ENCODE results near the gene EBI3.

Gene EBI3

DNA sequence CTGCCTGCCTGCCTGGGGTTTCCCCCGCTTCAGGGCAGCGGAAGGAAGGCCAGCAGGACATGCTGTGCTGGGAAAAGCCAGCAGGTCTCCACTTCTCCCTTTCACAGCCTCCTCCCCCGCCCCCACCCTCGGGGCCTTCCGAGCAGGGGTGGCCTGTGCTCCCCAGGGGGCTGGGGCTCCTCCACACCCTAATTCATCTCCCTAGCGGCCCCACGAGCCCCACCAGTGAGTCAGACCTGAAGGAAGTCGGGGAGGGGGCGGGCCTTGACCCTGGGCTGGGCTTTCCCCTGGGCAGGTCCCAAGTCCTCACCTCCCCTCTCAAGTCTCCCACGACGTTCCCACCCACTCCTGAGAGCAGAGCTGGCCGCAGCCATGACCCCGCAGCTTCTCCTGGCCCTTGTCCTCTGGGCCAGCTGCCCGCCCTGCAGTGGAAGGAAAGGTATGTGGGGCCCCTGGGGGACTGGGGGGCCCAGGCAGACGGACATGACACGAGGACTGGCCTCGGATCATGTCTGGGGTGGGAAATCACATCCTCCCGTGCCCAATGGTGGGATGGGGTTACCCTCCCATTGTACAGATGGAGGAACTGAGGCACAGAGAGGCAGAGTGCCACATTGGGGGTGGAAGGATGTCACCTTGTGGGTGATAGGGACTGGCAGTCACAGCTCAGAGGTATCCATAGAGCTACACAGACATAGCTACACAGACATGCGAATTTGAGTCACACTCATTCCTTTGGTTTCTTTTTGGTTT lies at the start of gene EBI3:
Gene EBI3, plus strand, starts transcription at position 345 of the 753 bp plus-strand sequence. Its CDS starts 28 bp downstream, at position 373.
- H3K4me3 ChIP-seq (ENCODE audit: low read depth, low read length), result peak within 1 kb of the TSS; percentile 94
- no peak for TF ChIP-seq CTCF (IDR thresholded peaks at IDR 0.05; ENCODE audit: insufficient read depth, low read depth, low read length, missing control alignments)
- peak; percentile 96 for DNase-seq (ENCODE audit: low read depth)

- no peak for TF ChIP-seq CTCF (IDR thresholded peaks at IDR 0.05; ENCODE audit: insufficient read depth, low read depth, low read length, missing control alignments)
- DNase-seq (ENCODE audit: low read depth), result no peak
Measured at GRCh38 chr19:4181053-4181508, 48.2 kb upstream of the EBI3 start.

GRCh38 chr19:4182084-4182810 lies 47.1 kb upstream of the EBI3 start, which contains the start of the genes ANKRD24 and SIRT6:
Gene ANKRD24, plus strand, starts transcription at chr19:4182689. Its CDS starts 3,737 bp downstream, at chr19:4186426.
Gene SIRT6, minus strand, starts transcription at chr19:4182563. Its CDS starts 24 bp downstream, at chr19:4182539.
- DNase-seq (ENCODE audit: low read depth), result peak; percentile 98
- no peak for TF ChIP-seq CTCF (IDR thresholded peaks at IDR 0.05; ENCODE audit: insufficient read depth, low read depth, low read length, missing control alignments)
- peak within 1 kb of the TSS; percentile 61 for H3K4me3 ChIP-seq (ENCODE audit: low read depth, low read length)

More at GRCh38 chr19:4181053-4181508, 48.2 kb upstream of the EBI3 start:
- H3K4me3 ChIP-seq (ENCODE audit: low read depth, low read length), result peak overlapping the region; percentile 61

GRCh38 chr19:4183967-4184717 lies 45.2 kb upstream of the EBI3 start:
- no peak overlapping the region for H3K4me3 ChIP-seq (ENCODE audit: low read depth, low read length)

GRCh38 chr19:4184718-4185352 lies 44.5 kb upstream of the EBI3 start:
- no peak for DNase-seq (ENCODE audit: low read depth)
- TF ChIP-seq CTCF (IDR thresholded peaks at IDR 0.05; ENCODE audit: insufficient read depth, low read depth, low read length, missing control alignments), result no peak
- no peak overlapping the region for H3K4me3 ChIP-seq (ENCODE audit: low read depth, low read length)

More at GRCh38 chr19:4183967-4184717, 45.2 kb upstream of the EBI3 start:
- no peak for DNase-seq (ENCODE audit: low read depth)
- no peak for TF ChIP-seq CTCF (IDR thresholded peaks at IDR 0.05; ENCODE audit: insufficient read depth, low read depth, low read length, missing control alignments)

Data from GM12865 (cell line).